Measurements from ENCODE around the gene TRAF2. TPM values are rescaled to one million over a fixed set of nuclear protein-coding genes. Genes with fewer than 3 reads are reported as not detected.
A peak's percentile ranks its signal among the peaks of the same experiment; 100 is the strongest.

The TRAF2 gene
- total and polyA plus RNA-seq, 2 of the 4 experiments (the other 2 are of a cell fraction), result 6.6 to 12.0 TPM

DNA sequence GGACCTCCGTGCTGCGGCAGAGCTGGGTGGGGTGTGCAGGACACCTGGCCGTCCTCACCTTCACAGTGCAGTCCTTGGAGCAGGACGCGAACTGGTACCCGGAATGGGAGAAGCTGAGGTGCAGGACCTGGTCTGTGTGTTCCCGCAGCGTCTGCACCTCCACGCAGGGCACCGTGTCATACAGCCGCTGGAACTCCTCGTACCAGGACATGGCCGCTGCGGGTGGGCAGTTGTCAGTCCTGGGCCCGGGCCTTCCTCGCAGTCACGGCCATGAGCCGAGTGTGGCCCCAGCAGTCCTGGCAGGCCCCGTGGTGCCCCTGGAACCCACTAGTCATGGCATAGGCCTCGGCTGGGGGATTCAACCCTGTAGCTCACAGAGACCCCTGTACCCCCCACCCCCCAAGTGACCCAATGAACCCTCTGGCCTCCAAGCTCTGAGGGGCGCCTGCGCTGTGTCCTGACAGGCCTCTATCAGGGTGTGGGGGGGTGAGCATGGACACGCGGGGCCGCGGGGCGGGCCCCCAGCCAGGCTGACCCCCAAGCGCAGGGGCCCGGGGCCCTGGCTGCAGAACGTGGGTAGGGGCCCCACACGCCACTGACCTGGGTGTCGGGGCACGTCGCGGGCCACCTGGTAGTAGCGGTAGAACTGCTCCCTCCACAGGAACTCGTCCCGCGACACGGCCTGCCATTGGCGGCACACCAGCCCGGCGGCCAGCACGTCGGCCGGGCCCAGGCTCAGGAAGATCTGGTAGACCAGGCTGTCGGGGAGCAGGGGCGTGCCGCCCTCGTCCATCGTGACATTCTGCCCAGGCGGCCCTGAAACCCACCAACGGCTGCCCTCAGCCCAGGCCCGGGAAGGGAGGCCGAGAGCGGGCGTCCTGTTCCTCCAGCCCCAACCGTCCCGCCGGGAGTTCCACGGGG, 57.2 kb downstream of the TRAF2 start:
- peaks cover 5 to 35% of the 10 kb centered on the region in 2 experiments for H3K79me1 ChIP-seq (ENCODE audit: low read depth in 1 of 2, low read length in 2 of 2)
- peak; percentile 19 for ATAC-seq (ENCODE audit: low read depth)
- intact Hi-C loops (cut with micrococcal nuclease), result loop anchor here (2.0 kb wide), 1 partner anchor 95 kb away; the partner anchor contains the start of gene PHPT1
- H3K23ac ChIP-seq (ENCODE audit: low read depth, low read length), result peak overlapping the region; percentile 42
- peak overlapping the region; percentile 23; the same call in 1 of the 2 replicates for H2BK120ac ChIP-seq (ENCODE audit: low read depth, low read length)
- peak overlapping the region; percentile 96 for H3K9ac ChIP-seq (ENCODE audit: low read depth, low read length)
- peak overlapping the region; percentile 25; the same call in 1 of the 2 replicates for H3K18ac ChIP-seq (ENCODE audit: low read depth, low read length)
- no TSS peak for BruUV-seq (replicated peaks)
- 25% methylated on average over 40 of the region's 61 CpGs; no CpG with 5 or more reads in 1 of the 2 experiments for WGBS, 2 experiments (ENCODE audit: extremely low coverage in 2 of 2, insufficient read length in 1 of 2)
- in situ Hi-C loops (cut with MboI; ENCODE audit: low sequenced_read_pairs), result no loop called here
- no peaks in the 10 kb centered on the region for H3K9me3 ChIP-seq (ENCODE audit: control insufficient read depth, insufficient read depth, low read length)
- H3K36me3 ChIP-seq (ENCODE audit: control insufficient read depth, insufficient read depth, low read length), result peaks cover 41% of the 10 kb centered on the region
- dilution Hi-C loops (cut with HindIII; ENCODE audit: low sequenced_read_pairs, unreplicated experiment), result no loop called here
- H3K27me3 ChIP-seq (ENCODE audit: control insufficient read depth, insufficient read depth, low read length), result no peaks in the 10 kb centered on the region
- ChIA-PET CTCF (interaction anchor here (0.6 to 1.0 kb wide), 2 partner anchors 12 to 41 kb away, joined by 3 read pairs; no protein-coding TSS in a partner anchor), POLR2A (ENCODE audit: unreplicated experiment) (no interaction called here)
- H3K4me3 ChIP-seq (ENCODE audit: insufficient read depth, low read depth, low read length), result peak overlapping the region; percentile 79
- peak overlapping the region in 1 of 2 experiments; percentile 67; a peak in 1 of 4 replicates for H4K8ac ChIP-seq (ENCODE audit: low read depth in 2 of 2, low read length in 2 of 2)
- peak overlapping the region; percentile 47 for H4K91ac ChIP-seq (ENCODE audit: insufficient read depth, low read depth, low read length)
- peak overlapping the region; percentile 88 for H2BK5ac ChIP-seq (ENCODE audit: low read depth, low read length, poor library complexity, severe bottlenecking)
- peak overlapping the region; percentile 86 for H3K4me2 ChIP-seq (ENCODE audit: low read depth, low read length)
- H2BK15ac ChIP-seq (ENCODE audit: low read depth, low read length), result no peak overlapping the region
- H3K9me1 ChIP-seq (ENCODE audit: insufficient read depth, low read length), result peaks cover 8% of the 10 kb centered on the region
- peak overlapping the region; percentile 73 for H4K5ac ChIP-seq (ENCODE audit: low read depth, low read length)
- peak overlapping the region; percentile 85 for H2AK5ac ChIP-seq (ENCODE audit: low read depth, low read length)
- H3K4me1 ChIP-seq (ENCODE audit: control insufficient read depth, insufficient read depth, low read length), result peaks cover 4% of the 10 kb centered on the region
- H2BK20ac ChIP-seq (ENCODE audit: low read depth, low read length), result no peak overlapping the region
- H3K14ac ChIP-seq (replicated peaks; ENCODE audit: low read depth, low read length), result peak overlapping the region; percentile 81
- peaks cover 22% of the 10 kb centered on the region for H4K20me1 ChIP-seq (ENCODE audit: insufficient read depth, low read length)
- peak overlapping the region; percentile 97 for H3K27ac ChIP-seq (ENCODE audit: insufficient read depth, low read length)
- peak overlapping the region; percentile 75 for H3K4ac ChIP-seq (ENCODE audit: low read depth, low read length)
- H3K56ac ChIP-seq (ENCODE audit: extremely low read depth, insufficient read depth, low read length), result no peak overlapping the region
- H2AK9ac ChIP-seq (replicated peaks; ENCODE audit: low read depth, low read length, poor library complexity), result peak overlapping the region; percentile 100
- H2AFZ ChIP-seq (replicated peaks; ENCODE audit: low read length, poor library complexity), result peak overlapping the region; percentile 91
- DNase-seq, result no peak
- TF ChIP-seq CHD1 (IDR thresholded peaks at IDR 0.05; ENCODE audit: low read depth, low read length), result no peak; the same call in 1 of the 2 replicates
- TF ChIP-seq USF2 (IDR thresholded peaks at IDR 0.05; ENCODE audit: low read depth, low read length), result no peak
- TF ChIP-seq RAD21 (IDR thresholded peaks at IDR 0.05; ENCODE audit: low read length), result no peak
- TF ChIP-seq RCOR1 (IDR thresholded peaks at IDR 0.05; ENCODE audit: insufficient replicate concordance, low read length), result no peak
- TF ChIP-seq POLR2A (IDR thresholded peaks at IDR 0.05; ENCODE audit: low read depth, low read length), result no peak
- TF ChIP-seq FOS (IDR thresholded peaks at IDR 0.05; ENCODE audit: low read depth, low read length), result no peak
- TF ChIP-seq NFE2L2 (IDR thresholded peaks at IDR 0.05; ENCODE audit: low read depth, low read length), result no peak
- TF ChIP-seq MAZ (IDR thresholded peaks at IDR 0.05; ENCODE audit: borderline replicate concordance, low read depth, low read length), result no peak
- TF ChIP-seq MAFK (IDR thresholded peaks at IDR 0.05; ENCODE audit: low read depth, low read length), result no peak
- no peak for TF ChIP-seq SMC3 (IDR thresholded peaks at IDR 0.05; ENCODE audit: low read depth, low read length)
- TF ChIP-seq, protein P1, sequence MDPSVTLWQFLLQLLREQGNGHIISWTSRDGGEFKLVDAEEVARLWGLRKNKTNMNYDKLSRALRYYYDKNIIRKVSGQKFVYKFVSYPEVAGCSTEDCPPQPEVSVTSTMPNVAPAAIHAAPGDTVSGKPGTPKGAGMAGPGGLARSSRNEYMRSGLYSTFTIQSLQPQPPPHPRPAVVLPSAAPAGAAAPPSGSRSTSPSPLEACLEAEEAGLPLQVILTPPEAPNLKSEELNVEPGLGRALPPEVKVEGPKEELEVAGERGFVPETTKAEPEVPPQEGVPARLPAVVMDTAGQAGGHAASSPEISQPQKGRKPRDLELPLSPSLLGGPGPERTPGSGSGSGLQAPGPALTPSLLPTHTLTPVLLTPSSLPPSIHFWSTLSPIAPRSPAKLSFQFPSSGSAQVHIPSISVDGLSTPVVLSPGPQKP (IDR thresholded peaks at IDR 0.05; ENCODE audit: borderline replicate concordance, low read depth, low read length), result no peak
- TF ChIP-seq RFX5 (IDR thresholded peaks at IDR 0.05; ENCODE audit: low read depth, low read length), result no peak
- TF ChIP-seq, protein P2, sequence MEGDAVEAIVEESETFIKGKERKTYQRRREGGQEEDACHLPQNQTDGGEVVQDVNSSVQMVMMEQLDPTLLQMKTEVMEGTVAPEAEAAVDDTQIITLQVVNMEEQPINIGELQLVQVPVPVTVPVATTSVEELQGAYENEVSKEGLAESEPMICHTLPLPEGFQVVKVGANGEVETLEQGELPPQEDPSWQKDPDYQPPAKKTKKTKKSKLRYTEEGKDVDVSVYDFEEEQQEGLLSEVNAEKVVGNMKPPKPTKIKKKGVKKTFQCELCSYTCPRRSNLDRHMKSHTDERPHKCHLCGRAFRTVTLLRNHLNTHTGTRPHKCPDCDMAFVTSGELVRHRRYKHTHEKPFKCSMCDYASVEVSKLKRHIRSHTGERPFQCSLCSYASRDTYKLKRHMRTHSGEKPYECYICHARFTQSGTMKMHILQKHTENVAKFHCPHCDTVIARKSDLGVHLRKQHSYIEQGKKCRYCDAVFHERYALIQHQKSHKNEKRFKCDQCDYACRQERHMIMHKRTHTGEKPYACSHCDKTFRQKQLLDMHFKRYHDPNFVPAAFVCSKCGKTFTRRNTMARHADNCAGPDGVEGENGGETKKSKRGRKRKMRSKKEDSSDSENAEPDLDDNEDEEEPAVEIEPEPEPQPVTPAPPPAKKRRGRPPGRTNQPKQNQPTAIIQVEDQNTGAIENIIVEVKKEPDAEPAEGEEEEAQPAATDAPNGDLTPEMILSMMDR (conservative IDR thresholded peaks at IDR 0.05; ENCODE audit: low read depth, low read length), result no peak
